Measurements from ENCODE around the gene PXDN.

Gene PXDN

DNA sequence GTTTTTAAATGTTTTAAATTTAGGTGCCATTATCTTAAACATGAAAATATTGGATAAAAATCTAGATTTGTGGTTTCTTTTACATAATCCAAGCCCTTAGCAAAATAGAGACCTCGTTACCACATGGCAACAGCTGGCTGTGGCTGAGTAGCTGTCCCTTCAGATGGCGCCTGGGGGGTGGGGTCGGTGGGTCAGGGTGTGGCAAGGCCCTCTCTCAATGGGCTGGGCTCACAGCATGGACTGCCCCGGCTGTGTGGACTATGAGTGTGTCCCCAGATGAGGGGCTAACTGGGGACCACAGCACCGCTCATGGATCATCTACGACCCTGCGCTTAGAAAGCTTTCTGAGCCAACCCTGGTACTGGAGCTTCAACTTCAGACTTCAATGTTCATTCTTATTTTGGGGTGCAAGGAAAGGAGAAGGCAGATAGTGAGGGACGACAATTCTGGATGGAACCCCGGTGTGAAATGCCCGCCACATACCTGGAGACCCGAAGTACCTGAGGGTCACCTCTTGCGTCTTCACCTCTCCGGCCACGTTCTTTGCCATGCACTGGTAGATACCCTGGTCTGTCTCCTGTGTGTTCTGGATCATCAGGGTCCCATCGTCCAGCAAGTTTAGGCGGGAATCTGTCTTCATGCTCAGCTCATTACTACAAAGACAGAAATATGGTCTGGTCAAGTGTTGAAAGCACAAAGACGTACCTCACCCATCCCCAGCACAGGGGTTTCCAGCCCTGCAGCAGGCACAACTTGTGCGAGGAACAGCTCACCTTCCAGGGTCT lies 71.0 kb downstream of the PXDN start:
- DNase-seq (ENCODE audit: insufficient read length, low spot score) (no peak), FAIRE-seq (peak; percentile 77)

DNA sequence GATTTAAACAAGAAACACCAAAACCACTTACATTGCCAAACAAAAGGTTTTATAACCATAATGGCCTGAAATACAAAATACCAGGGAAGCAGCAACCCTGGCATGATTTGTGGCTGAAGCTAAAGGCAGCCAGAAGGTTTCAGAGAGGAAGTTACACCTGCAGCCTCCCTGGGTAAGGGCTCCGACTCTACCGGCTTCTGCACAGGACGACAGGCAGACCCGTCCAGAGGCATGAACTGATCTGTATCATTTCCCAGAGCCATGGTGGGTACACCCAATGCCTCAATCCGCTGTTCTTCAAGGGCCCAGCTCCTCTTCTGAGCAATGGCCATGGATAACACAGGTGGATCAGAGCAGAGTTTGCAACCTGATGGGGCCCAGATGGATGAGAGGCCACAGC lies 71.6 kb downstream of the PXDN start:
- FAIRE-seq, result no peak

DNA sequence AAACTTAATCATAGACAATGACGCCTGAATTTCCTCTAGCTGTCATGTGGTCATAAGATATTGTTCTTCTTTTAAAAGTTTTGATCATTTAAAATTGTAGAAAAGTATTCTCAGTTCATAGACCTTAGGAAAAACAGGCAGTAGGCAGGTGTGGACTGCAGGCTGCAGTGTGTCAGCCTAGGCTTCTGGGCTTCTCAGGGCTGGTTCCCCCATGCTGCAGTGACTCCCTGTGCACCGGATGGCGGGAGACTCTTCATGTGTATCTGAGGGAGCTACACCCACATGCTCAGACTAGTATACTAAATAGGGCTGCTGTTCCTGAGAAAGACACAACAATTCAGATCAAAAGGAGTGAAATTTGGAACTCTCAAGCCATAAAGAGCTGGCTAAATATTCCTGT lies 72.4 kb downstream of the PXDN start:
- DNase-seq (ENCODE audit: insufficient read length, low spot score) (no peak), FAIRE-seq (peak; percentile 36)

More for the DNA sequence above, 71.6 kb downstream of the PXDN start:
- no peak for DNase-seq (ENCODE audit: insufficient read length, low spot score)

DNA sequence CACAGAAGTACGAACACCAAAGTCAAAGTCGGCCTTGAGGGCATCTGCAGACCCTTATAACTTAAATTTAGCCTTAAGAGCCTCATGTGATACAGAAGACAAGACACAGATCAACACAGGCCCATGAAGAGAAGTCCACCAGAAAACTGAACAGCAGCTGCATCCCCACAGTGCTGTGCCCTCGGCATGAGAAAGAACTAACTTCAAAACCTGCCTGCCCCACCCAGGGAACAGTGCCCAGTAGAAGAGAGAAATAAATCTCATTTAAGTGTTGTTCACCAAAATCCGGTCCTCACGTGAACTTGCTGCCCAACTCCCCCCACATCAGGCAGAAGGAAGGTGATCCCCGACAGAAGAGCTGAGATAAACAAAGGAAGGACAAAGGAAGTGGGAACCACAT lies 73.7 kb downstream of the PXDN start:
- DNase-seq (ENCODE audit: insufficient read length, low spot score) (no peak), FAIRE-seq (no peak)

DNA sequence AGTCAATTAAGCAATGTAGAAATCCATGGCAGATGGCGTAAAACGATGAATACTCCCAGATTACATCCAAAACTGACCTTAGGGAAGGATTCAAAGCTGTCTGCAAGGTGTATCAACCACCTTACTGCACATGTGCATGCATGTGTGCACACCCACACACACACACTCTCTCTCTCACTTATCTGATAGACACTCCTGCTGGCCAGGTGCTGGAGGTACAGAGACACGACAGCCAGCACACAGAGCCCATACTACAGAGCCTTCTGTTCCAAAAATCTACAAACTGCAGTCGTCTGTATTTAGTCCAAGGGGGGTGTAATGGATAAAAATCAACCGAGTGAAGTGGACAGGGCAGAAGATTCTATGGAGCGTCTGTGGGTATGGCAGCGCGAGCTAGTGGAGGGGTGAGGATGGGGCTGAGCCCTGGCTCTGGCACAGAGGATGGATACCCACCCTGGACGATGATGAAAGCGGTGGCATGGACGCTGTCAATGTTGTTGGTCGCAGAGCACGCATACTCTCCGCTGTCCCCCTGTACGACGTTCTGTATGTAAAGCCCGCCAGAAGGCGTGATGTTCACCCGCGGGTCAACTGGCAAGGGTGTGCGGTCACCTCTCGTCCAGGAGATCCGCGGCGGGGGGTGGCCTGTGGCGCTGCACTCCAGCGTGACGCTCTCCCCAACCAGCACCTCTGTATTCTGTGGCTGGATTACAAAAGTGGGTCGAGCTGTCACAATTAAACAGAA lies 78.4 kb downstream of the PXDN start:
- no peak for DNase-seq (ENCODE audit: insufficient read length, low spot score)
- FAIRE-seq, result peak; percentile 4

DNA sequence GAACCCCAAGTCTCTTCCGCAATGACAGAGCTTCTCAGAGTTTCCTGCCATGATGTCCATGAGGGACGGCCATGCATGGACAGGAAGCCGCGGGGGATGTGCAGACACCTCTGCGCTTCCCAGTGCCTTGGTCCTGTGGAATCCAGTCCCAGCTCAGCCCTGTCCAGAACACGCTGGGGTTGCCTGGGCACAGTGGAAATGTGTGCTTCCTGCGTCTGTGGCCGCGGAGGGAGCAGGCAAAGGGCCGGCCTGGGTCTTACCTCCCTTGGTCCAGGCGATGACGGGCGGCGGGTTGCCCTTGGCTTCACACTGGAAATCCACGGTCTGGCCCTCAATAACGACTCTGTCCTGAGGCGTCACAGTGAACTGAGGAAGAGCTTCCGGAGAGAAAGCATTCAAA lies 79.6 kb downstream of the PXDN start:
- FAIRE-seq, result no peak
- DNase-seq (ENCODE audit: insufficient read length, low spot score), result no peak

DNA sequence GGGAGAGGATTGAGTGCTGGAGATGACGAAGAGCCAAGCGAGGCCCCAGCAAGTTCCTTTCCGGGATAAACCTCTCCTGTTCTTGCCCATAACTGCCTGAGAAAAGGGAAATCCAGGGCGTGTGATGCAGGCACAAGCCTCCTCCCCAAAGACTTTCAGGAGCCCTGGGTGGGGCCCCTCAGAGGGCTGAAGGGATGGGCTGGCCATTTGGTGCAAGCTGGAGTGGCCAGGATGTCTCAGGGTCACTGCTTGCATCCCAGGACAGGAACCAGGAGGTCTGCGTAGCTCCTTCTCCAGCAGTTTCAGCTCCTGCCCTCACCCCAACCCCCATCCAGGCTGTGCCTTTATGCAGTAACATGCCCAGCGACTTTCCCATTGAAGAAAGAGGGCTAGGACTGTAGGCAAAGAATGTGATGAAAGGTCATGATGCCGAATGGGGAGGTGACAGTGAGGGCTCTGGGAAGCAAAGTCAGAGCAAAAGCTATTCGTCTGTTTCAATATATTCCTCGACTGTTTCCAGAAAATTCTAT lies 80.2 kb downstream of the PXDN start:
- FAIRE-seq (no peak), DNase-seq (ENCODE audit: insufficient read length, low spot score) (no peak)

DNA sequence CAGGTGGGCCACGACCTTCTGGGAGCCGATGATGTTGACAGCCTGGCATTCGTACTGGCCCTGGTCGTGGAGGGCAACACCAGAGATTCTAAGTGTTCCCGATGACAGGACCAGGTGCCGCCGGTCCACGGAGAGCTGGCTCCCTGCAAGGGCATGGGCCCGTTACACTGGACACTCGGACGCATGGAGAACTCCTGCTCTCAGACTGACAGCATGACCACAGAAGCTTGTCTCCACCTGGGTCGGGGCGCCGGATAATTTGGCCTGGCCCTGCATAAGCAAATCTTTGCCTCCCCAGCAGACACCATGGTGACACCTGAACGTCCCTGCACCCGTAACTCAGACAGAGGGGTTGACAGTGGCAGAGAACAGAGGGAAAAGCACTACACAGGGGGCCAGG lies 80.7 kb downstream of the PXDN start:
- DNase-seq (ENCODE audit: insufficient read length, low spot score), result no peak
- no peak for FAIRE-seq

DNA sequence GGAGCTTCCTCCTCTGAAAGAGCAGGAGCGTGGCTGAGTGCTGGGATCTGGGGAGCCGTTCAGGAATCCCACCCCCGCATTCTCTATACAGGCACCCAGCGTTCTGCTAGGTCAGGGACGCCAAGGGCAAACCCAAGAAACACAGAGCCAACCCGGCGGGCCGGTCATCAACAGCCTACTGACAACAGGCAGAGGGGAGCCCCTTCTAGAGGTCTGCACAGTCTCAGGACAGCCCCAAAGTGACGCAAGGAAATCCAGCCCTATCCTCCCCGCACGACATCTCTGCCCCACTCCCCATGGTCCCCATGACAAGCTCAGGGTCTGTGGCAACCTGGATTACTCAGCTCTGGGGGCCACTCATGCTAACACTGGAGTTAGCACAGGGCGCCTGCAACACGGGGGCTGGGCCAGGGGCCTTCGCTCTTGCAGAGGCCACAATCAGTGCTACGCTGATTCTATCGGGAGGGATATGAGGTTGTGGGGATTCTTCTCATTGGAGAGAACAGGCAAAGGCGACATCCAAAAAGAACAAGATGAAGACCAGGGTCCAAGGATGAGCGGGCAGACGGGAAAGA lies 81.6 kb downstream of the PXDN start:
- DNase-seq (ENCODE audit: insufficient read length, low spot score) (no peak), FAIRE-seq (no peak)

DNA sequence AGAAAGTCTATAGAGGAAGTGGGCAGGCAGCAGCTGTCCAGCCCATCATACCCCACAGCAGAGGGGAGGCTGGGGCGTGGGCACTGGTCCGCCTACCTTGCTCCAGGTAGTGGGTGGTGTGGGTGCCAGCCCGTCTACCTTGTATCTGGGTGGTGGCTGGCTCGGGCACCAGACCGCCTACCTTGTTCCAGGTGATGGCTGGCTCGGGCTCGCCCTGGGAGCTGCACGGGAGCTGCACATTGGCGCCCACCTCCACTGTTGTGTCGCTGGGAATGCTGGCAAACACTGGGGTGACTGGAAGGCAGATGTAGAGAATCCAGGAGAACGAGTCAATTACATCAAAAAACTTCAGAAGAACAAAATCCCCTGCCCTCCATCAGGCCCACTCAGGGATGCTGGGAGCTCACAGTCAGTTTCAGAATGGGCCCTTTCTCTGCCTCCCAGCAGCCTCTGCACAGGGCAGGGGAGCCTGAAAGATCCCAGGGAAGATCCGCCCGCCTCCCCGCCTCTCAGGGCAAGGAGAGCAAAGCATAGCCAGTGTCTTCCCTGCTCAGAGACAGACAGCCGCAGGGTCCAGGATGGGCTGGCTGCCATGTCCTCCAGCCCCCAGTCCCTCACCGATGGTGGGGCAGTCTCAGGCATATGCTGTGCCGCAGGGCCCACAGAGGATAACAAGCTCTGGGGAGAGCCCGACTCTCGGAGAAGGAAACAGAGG lies 82.3 kb downstream of the PXDN start:
- no peak for FAIRE-seq
- no peak for DNase-seq (ENCODE audit: insufficient read length, low spot score)

DNA sequence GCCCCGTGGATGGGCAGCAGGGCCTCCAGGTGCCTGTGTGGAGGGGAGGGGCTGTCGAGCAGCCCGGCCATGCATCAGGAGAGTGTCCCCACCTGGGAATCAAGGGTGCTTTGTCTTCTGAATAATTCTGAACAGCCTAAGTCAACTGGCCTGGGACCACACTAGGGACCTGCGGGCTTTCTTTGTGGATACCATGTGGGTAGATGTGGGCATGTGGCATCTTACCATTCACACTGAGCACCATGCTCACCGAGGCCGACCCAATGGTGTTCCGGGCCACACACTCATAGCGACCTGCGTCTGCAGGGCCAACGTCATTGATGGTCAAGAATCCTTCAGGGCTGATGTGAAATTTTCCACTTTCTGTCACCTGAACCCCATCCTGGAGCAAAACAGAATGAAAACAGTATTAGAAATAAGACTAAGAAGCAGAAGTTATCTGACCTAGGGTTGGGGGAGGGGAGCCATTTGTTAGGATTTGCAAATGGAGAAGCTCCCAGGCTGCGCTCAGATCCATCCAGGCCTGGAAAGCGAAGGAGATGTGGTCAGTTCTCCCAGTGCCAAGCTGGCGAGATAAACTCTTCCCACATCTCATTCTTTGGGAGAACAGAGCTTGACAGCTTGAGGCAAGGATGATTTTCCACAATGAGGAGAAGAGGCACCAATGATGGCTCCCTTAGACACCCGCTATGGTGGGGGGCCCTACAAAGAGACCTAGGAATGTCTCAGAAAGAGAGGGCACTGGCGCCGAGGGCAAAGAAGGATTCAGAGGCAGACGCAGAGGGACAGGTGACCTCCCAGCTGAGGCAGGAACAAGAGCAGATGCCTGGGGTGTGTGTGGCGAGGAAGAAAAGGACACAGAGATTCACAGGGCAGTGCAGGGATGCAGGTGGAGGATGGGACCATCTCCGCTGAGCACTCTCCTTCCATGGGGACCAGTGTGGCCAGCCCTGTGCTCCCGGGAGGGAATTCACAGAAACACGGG lies 83.4 kb downstream of the PXDN start:
- FAIRE-seq, result no peak
- no peak for DNase-seq (ENCODE audit: insufficient read length, low spot score)

DNA sequence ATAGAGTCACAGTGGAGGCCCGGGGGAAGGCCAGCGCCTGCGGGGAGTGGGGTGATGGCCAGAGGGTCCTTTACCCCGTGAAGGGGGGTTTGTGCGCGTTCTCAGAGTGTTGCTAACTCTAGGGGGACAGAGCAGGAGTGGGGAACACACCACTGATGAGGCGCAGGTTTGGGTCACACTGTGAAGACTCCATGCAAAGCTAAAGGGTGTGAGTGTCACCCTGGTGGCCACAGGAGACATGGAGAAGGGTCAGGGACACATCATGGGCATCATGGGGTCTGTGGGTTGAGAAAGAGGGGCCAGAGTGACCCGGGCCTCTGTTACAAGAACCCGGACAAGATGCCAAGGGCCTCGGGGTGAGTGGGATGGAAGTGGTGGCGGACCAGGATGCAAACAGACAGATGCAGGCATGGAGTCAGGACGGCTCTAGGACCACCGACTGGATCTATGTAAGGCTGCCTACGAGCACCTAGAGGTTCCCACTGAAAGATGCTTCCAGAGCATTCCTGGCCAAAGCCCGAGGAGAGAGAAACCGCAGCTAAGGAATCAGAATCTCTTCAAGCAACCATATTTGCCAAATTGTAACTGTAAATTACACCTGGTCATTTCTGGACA lies 84.3 kb downstream of the PXDN start:
- DNase-seq (ENCODE audit: insufficient read length, low spot score), result no peak
- peak; percentile 60 for FAIRE-seq

DNA sequence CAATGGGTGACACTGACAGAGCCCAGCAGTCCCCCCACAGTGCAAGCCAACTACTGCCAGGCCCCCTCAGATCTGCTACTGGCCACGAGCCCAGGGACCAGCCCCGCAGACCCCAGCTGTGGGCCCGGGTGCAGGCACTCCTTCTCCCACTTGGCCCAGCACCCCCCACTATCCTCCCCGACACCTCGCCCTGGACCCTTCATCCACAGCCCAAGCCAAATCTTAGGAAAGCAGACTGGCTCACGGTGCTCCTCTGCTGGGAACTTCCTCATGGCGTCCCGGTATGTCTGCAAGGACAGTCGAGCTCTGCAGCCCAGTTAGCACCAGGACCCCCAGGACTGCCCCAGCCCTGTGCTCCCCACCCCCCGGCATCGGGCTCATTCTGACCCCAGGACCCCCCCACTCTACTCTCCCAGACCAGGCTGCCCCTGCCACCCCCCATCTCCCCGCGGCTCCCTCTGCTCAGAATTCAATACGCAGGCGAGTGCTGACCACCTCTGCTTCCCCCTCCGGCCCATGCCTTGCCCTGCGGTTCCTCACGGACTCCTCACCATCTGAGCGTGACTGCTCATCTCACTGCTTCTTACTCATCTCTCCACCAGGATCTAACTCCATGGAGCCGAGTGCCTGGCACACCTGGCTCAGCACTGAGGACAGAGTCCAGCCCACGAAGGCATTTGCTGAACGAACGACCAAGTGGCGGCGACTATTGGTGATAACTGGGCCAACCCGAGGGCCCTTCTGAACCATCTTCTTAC lies 85.7 kb downstream of the PXDN start:
- no peak for DNase-seq (ENCODE audit: insufficient read length, low spot score)
- no peak for FAIRE-seq

DNA sequence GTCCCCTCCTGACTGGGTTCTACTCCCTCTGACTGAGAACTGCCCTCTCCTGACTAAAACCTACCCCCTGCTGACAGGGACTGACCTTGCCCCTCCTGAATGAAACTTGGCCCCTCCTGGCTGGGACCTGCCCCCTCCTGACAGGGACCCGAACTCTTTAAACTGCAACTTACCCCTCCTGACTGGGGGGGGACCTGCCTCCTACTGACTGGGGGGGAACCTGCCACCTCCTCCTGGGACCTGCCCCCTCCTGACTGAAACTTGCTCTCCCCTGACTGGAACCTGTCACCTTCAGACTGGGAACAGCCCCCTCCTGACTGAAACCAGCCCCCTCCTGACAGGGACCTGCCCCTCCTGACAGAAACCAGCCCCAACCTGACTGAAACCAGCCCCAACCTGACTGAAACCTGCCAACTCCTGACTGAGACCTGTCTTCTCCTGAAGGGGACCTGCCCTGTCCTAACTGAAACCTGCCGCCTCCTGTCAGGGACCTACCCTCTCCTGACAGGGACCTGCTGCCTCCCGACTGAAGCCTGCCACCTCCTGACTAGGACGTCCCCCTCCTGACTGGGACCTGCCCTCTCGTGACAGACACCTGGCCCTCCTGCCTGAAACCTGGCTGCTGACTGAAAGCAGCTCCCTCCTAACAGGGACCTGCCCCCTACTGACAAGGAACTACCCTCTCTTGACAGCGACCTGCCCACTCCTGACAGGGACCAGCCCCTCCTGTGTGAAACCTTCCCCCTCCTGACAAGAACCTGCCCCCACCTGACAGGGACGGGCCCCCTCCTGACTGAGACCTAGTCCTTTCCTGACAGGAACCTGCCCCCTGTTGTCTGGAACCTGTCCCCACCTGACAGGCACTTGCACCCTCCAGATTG lies 87.1 kb downstream of the PXDN start:
- FAIRE-seq (peak; percentile 63), DNase-seq (ENCODE audit: insufficient read length, low spot score) (no peak)

DNA sequence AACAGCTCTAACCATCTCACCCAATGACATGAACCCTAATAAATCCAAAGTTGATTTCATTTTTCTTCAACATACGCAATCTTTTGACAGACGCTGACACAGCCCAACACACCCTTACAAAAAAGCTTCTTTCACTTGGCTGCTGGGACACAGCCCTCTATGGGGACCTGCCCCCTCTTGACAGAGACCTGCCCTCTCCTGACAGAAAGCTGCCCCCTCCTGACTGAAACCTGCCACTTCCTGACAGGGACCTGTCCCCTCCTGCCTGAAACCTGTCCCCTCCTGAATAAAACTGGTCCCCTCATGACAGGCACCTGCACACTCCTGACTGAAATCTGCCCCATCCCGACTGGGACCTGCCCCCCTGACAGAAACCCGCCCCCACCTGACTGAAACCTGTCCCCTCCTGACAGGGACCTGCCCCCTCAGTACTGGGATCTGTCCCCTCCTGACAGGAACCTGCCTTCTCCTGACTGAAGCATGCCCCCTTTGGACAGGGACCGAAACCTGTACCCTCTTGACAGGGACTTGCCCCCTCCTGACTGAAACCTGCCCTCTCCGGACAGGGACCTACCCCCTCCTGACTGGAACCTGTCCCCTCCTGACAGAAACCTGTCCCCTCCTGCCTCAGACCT lies 87.9 kb downstream of the PXDN start:
- DNase-seq (ENCODE audit: insufficient read length, low spot score) (no peak), FAIRE-seq (no peak)

DNA sequence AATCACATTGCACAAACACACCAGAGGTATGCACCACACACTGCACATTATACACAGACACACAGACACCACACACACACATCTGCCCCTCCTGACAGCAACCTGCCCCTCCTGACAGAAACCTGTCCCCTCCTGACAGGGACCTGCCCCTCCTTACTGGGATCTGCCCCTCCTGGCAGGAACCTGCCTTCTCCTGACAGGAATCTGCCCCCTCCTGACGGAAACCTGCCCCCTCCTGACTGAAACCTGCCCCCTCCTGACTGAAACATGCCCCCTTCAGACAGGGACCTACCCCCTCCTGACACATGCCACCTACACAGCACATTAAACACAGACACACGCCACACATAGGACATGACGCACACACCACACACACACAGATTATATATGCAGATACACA lies 88.9 kb downstream of the PXDN start:
- DNase-seq (ENCODE audit: insufficient read length, low spot score) (no peak), FAIRE-seq (no peak)

DNA sequence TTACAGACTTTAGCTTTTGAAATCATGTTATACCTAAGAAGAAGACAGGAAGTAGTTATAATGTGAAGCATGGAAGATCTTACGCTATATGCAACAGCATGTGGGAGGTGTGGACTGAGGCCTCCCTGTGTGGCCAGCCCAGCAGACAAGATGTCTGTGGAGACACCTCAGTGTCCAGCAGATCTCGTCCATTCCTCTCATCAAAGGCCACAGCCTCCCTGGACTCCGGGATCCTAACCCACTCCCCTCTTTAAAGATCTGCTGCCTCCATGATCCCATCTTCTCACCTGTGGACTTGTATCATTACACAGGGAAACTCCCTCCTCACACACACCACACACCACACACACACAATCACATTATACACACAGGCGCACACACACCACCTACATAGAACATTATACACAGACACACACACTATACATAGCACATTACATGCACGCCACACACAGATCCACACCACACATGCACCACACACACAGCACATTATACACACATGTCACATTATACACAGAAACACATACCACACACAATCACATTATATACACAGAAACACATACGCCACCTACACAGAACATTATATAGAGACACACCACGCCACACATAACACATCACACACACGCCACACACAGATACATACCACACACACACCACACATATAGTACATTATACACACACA lies 89.5 kb downstream of the PXDN start:
- DNase-seq (ENCODE audit: insufficient read length, low spot score), result no peak
- peak; percentile 100 for FAIRE-seq
